HG03039 (cell line): ENCODE results near the gene DMPK.

ENCODE experiments used
- ATAC-seq: cut with Tn5 transposase; IDR thresholded peaks from one replicate; pipeline ENCODE4 v1.9.1; 2021; ENCODE audit warnings: mild to moderate bottlenecking, moderate library complexity; ENCODE audit not compliant: unreplicated experiment

The DMPK gene

GRCh38 chr19:45789035-45789786 lies 6.9 kb upstream of the DMPK start:
- ATAC-seq = no peak

DNA sequence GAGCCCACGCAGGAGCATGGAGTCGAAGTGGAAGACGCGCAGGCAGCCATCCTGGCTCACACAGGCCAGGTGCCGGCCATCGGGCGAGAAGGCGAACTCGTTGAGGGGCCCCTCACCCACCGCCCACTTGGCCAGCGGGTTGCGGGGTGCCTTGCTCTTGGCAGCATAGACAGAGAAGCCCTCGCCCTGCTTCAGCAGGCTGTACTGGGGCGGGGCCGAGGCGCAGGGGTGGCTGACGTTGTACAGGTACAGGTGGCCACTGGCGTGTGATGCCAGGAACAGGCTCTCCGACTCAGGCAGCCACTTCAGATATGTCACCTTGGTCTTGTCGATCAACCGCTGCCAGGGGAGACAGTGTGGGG lies 4.2 kb upstream of the DMPK start:
- ATAC-seq = no peak

- no peak for ATAC-seq
Measured at GRCh38 chr19:45785781-45786532, 3.7 kb upstream of the DMPK start.

- ATAC-seq = no peak
Measured at GRCh38 chr19:45785097-45785496, 2.8 kb upstream of the DMPK start.

- ATAC-seq = no peak
Measured at GRCh38 chr19:45784096-45784495, 1.8 kb upstream of the DMPK start.

DNA sequence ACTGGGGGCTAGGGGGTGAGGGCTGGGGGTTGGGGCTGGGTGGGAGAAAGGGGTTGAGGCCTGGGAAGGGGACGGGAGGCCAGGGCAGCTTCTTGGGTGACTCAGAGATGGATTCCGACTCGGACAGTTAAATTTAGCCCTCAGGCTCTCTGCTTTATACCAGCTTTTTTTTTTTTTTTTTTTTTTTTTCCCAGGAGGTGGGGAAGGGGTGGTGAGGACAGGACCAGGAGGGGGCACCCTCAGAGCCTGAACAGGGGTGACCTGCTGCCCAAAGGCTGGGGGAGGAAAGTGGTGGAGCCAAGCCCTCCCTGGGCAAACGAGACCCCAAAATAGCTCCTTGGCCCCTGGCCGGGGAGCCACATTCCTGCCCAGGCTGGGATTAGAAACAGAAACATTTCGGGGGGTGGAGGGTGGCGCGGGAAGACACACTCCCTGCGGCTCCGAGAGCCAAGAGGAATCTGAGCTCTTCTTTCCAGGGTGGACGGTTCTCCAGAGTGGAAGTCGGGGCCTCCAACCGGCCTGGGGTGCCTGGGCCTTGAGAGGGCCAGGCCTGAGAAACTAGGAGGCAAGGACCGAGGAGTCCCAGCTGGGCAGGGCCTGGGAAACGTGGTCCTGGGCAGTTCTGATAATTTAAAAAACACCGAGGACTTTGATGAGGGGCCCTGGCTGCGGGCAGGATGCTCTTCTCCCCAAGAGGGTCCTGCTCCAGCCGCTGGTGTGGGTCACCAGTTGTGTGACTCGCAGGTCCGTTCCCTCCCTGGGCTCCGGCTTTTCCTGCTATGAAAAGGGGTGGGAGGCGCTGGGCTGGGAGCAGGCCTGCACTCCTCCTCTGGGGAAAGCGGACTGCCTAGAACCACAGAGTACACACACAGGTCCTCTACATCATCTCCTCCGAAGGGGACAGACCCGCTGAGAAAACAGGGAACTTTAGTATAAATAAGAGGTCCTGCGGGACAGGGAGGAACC lies 813 bp upstream of the DMPK start:
- ATAC-seq = no peak

DNA sequence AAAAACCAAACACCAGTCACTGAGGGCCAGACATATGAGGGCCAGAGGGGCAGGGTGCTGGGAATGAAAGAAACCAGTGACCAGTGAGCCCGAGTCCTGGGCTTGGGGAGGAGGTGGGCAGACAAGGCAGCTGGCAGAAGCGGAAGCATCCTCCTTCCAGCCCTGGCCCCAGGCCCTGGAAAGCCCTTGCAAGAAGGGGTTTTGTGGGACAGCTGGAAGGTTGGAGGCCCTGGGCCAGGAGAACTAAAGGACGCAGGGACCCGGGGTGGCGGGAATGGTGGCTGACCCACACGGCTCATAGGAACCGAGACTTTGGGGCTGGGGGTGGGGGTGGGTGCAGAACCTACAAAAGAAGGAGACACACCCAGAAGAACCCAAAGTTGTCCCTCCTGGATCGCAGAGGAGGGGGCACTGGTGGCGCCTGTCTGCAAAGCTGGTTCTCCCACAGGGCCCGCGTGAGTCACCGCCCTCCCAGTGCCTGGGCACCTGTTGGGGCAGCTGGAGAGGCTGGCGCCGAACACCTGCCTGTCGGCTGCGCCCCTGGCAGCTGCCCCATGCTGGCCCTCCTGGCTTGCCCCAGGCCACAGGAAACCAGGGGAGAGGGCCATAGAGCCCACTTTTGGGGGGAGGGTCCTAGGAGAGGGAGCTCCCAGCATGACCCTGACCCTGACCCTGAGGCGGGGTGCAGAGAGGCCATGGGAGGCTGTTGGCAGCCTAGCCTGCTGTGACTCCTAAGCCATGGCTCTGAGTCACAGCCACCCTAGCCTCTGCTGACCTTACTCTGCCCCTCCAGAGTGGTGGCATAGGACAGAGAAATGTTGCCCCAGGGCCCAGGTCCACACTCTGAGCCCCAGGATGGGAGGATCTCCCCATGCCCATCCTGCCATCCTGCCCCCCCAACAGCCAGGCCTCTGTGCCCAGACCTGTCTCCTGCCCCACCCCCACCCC lies 802 bp downstream of the DMPK start:
- ATAC-seq = no peak

GRCh38 chr19:45780448-45781213 lies 1.7 kb downstream of the DMPK start:
- ATAC-seq = no peak

DNA sequence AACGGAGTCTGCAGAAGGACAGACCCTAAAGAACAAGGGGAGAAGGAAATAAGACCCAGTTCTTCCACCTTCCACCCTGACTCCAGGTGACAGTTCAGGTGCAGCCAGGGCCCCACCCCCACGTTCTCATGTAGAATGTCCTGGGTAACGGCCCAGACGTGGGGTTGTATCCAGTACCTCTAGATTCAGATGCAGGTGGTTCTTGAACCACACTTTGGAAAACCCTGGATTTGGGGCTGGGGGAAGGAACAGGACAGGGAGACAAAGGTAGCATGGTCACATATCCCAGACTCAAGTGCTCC lies 2.2 kb downstream of the DMPK start:
- ATAC-seq = no peak

DNA sequence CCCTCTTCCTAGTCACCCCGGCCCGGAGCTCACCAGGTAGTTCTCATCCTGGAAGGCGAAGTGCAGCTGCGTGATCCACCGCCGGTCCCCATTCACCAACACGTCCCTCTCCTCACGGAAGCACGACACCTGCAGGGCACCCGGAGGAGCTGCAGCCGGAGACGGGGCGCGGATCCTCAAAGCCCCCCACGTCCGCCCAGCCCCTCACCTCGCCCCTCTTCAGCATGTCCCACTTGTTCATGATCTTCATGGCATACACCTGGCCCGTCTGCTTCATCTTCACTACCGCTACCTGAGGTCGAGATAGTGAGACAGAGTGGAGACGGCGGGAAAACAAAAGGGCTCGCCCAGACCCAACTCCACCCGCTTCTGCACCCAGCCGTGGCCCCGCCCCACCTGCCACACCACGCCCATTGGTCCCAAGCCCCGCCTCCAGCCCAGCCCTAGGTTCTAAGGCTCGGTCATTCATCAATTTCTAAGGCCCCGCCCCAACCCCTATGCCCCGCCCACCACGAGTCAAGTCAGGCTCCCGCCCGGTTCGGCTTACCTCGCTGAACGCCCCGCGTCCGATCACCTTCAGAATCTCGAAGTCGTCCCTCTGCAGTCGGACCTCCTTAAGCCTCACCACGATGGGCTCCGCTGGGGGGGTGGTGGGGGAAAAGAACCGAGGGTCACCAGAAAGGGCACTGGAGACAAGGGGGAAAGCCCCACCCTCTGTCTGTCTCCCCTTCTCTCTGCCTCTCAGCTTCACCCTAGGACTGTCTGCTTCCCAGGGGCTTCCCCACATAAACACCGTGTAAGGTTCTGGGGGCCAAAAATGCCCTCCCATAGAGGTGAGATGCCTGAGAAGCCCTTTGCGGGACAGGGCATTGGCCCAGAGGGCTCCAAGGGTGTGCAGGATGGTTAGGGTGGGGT lies 2.8 kb downstream of the DMPK start:
- peak; percentile 57 for ATAC-seq

DNA sequence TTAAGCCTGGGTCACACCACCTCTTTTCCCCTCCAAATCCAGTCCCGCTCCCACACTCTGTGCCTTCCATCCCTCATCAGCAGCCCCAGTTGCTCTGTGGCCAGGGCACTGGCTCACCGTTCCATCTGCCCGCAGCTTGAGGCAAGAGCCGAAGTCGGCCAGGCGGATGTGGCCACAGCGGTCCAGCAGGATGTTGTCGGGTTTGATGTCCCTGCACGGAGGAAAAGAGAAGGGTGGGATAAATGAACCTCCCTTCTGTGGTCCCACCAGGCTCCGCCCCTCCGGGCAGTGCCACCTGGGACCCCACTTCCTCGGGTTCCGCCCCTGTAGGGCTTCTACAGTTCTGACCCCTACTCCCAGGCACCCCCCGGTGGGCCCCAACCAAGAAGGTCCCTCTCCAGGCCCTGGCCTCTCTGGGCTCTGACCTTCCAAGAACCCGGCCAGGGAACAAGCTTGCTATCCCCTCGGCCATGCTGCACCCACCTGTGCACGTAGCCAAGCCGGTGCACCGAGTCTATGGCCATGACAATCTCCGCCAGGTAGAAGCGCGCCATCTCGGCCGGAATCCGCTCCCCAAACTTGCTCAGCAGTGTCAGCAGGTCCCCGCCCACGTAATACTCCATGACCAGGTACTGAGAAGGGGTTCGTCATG lies 4.2 kb downstream of the DMPK start:
- no peak for ATAC-seq

GRCh38 chr19:45777395-45777961 lies 4.8 kb downstream of the DMPK start:
- no peak for ATAC-seq

- ATAC-seq = no peak
Measured at GRCh38 chr19:45774765-45775164, 7.5 kb downstream of the DMPK start.

DNA sequence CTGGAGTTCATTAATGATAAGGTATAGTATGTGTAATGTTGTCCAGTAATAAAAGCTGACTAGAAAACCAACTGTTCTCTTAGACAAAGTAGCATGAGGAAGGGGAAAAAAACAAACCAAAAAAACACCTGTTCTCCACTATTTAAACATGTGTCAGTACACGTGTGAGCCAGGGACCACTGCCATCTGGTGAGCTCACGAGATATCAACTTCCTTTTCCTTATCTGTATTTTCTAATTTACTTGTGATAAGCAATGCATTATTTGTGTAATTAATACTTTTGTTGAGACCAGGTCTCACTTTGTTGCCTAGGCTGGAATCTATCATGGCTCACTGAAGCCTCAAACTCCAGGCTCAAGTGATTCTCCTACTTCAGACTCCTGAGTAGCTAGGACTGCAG lies 8.9 kb downstream of the DMPK start:
- ATAC-seq = no peak

- no peak for ATAC-seq
Measured at GRCh38 chr19:45772912-45773311, 9.4 kb downstream of the DMPK start.

GRCh38 chr19:45772130-45772840 lies 10.0 kb downstream of the DMPK start:
- ATAC-seq = no peak

DNA sequence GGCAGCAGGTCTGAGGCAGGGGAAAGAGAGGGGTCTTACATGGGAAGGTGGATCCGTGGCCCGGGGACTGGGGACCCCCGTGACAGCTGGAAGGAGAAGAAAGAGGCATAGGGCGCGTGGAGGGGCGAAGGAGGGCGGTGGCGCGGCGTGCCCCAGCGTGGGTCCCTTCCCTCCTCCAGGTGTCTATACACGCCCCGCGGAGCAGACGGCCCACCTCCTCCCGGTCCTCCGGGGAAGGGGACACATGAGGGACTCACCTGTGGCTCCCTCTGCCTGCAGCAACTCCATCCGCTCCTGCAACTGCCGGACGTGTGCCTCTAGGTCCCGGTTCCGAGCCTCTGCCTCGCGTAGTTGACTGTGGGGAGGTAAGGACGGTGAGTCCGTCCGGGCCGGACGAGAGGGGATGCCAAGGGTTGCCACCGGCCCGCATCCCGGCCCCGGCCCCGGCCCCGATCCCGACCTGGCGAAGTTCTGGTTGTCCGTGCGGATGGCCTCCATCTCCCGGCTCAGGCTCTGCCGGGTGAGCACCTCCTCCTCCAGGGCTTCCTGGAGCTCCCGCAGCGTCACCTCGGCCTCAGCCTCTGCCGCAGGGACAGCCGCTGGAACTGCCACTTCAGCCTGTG lies 10.9 kb downstream of the DMPK start:
- no peak for ATAC-seq
